Liver (tissue), 9 donors: ENCODE results near the gene EIPR1. TPM values are rescaled to one million over a fixed set of nuclear protein-coding genes. Genes with fewer than 3 reads are reported as not detected.

ENCODE experiments used
- DNase-seq: peaks from one replicate; pipeline ENCODE4 v3.0.0-alpha.2; 2017; ENCODE audit warnings: low spot score
- H3K27ac ChIP-seq, 2 donors: one replicate each; pipeline ENCODE4 v1.7.0; 2013; ENCODE audit warnings: inconsistent platforms in 2 of 2, low read length in 2 of 2, control low read depth in 1 of 2, low read depth in 1 of 2, mild to moderate bottlenecking in 1 of 2
- H3K27me3 ChIP-seq, 4 donors: one replicate each; pipeline versions ENCODE4 v1.6.1 to v1.7.0; 2013; ENCODE audit warnings: low read length in 3 of 4, inconsistent platforms in 1 of 4, mild to moderate bottlenecking in 1 of 4, moderate library complexity in 1 of 4; ENCODE audit not compliant: control insufficient read depth in 4 of 4, insufficient read depth in 4 of 4
- H3K36me3 ChIP-seq, 4 donors: one replicate each; pipeline versions ENCODE4 v1.6.1 to v1.7.0; 2013; ENCODE audit warnings: low read length in 3 of 4, mild to moderate bottlenecking in 3 of 4, low read depth in 1 of 4, moderate library complexity in 1 of 4; ENCODE audit not compliant: control insufficient read depth in 4 of 4, insufficient read depth in 3 of 4
- H3K4me1 ChIP-seq, 4 donors: one replicate each; pipeline versions ENCODE4 v1.6.1 to v1.7.0; 2013; ENCODE audit warnings: low read length in 3 of 4, mild to moderate bottlenecking in 3 of 4, moderate library complexity in 1 of 4; ENCODE audit not compliant: control insufficient read depth in 4 of 4, insufficient read depth in 4 of 4
- H3K4me3 ChIP-seq, 3 donors: one replicate each; pipeline versions ENCODE4 v1.6.1 to v1.7.0; 2013; ENCODE audit warnings: low read length in 3 of 3, control low read depth in 1 of 3, low read depth in 1 of 3, mild to moderate bottlenecking in 1 of 3
- H3K9ac ChIP-seq, 2 donors: one replicate each; pipeline ENCODE4 v1.7.0; 2013; ENCODE audit warnings: low read length in 2 of 2, mild to moderate bottlenecking in 2 of 2, moderate library complexity in 2 of 2, control low read depth in 1 of 2, low read depth in 1 of 2
- H3K9me3 ChIP-seq, 4 donors: one replicate each; pipeline versions ENCODE4 v1.6.1 to v1.7.0; 2013; ENCODE audit warnings: low read length in 3 of 4; ENCODE audit not compliant: control insufficient read depth in 4 of 4
- EGR1 ChIP-seq, 2 donors: IDR thresholded peaks; 2 replicates each; pipeline ENCODE4 v1.6.1; 2016 to 2018; ENCODE audit warnings: antibody characterized with exemption in 2 of 2, low read depth in 2 of 2
- FOXA1 ChIP-seq: IDR thresholded peaks from 2 replicates; pipeline ENCODE4 v1.6.1; 2016; ENCODE audit warnings: antibody characterized with exemption
- FOXA2 ChIP-seq: IDR thresholded peaks from 2 replicates; pipeline ENCODE4 v1.6.1; 2016; ENCODE audit warnings: antibody characterized with exemption
- GABPA ChIP-seq, 2 donors: IDR thresholded peaks in 1 of 2; conservative IDR thresholded peaks in 1 of 2; 2 replicates each; pipeline ENCODE4 v1.6.1; 2016; ENCODE audit warnings: antibody characterized with exemption in 2 of 2, mild to moderate bottlenecking in 1 of 2, moderate library complexity in 1 of 2
- HNF4A ChIP-seq, 2 donors: conservative IDR thresholded peaks; 2 replicates each; pipeline ENCODE4 v1.6.1; 2016; ENCODE audit warnings: antibody characterized with exemption in 2 of 2, mild to moderate bottlenecking in 2 of 2
- HNF4G ChIP-seq: IDR thresholded peaks from 2 replicates; pipeline ENCODE4 v1.6.1; 2016; ENCODE audit warnings: antibody characterized with exemption
- JUND ChIP-seq, 2 donors: IDR thresholded peaks; 2 replicates each; pipeline ENCODE4 v1.6.1; 2016; ENCODE audit warnings: antibody characterized with exemption in 2 of 2
- NR2F2 ChIP-seq: IDR thresholded peaks from 2 replicates; pipeline ENCODE4 v1.6.1; 2016; ENCODE audit warnings: antibody characterized with exemption
- RAD21 ChIP-seq, 2 donors: IDR thresholded peaks; 2 replicates each; pipeline ENCODE4 v1.6.1; 2016; ENCODE audit warnings: antibody characterized with exemption in 2 of 2, mild to moderate bottlenecking in 2 of 2
- RXRA ChIP-seq, 2 donors: IDR thresholded peaks; 2 replicates each; pipeline ENCODE4 v1.6.1; 2017 to 2018; ENCODE audit warnings: antibody characterized with exemption in 2 of 2, mild to moderate bottlenecking in 1 of 2
- SP1 ChIP-seq: IDR thresholded peaks from 2 replicates; pipeline ENCODE4 v1.6.1; 2018; ENCODE audit warnings: antibody characterized with exemption, mild to moderate bottlenecking
- TAF1 ChIP-seq: conservative IDR thresholded peaks from 2 replicates; pipeline ENCODE4 v1.6.1; 2016; ENCODE audit warnings: antibody characterized with exemption, mild to moderate bottlenecking
- YY1 ChIP-seq: IDR thresholded peaks from 2 replicates; pipeline ENCODE4 v1.6.1; 2016; ENCODE audit warnings: antibody characterized with exemption, mild to moderate bottlenecking
- WGBS: extraction: QIAGEN DNeasy Blood & Tissue Kit; methylation state at CpG from one replicate; pipeline ENCODE4 v1.1.7; 2013; 5-methylcytosine and 5-hydroxymethylcytosine counted together
- polyA plus RNA-seq, 2 donors: library from polyadenylated mRNA; stranded (reverse) in 1 of 2; unstranded in 1 of 2; fragments of 200-250 nt in 1 of 2; fragments of >200 nt in 1 of 2; fragmentation: Nextera tagmentation in 1 of 2; extraction: Ambion mirVana in 1 of 2; gene quantifications; one replicate each; pipeline versions ENCODE4 v1.2.1 to v1.2.3, GENCODE V29; 2013 to 2015
- total RNA-seq, 2 donors: library from RNA; depleted of rRNA; stranded (reverse); fragments of >200 nt; gene quantifications; one replicate each; pipeline ENCODE4 v1.2.3, GENCODE V29; 2014
- TF ChIP-seq, protein P1 (sequence below): IDR thresholded peaks from 2 replicates; pipeline ENCODE4 v1.6.1; 2016; ENCODE audit warnings: antibody characterized with exemption
- TF ChIP-seq, protein P2 (sequence below): IDR thresholded peaks from 2 replicates; pipeline ENCODE4 v1.6.1; 2016; ENCODE audit warnings: antibody characterized with exemption
- TF ChIP-seq, protein P3 (sequence below): fragments of 150-350 bp; IDR thresholded peaks from 2 replicates; pipeline ENCODE4 v1.5.1; 2017; ENCODE audit warnings: improper control_type of control experiment, low read depth, low read length; ENCODE audit not compliant: missing input control
- TF ChIP-seq, protein P4 (sequence below): IDR thresholded peaks from 2 replicates; pipeline ENCODE4 v1.6.1; 2016; ENCODE audit warnings: antibody characterized with exemption, mild to moderate bottlenecking
- TF ChIP-seq, protein P5 (sequence below): IDR thresholded peaks from 2 replicates; pipeline ENCODE4 v1.6.1; 2016; ENCODE audit warnings: antibody characterized with exemption
- donor health status: healthy.
- donor health status: healthy.
- donor health status: healthy.
- donor health status: healthy.
- donor health status: healthy.

Gene EIPR1
- total and polyA plus RNA-seq, 4 donors: 7.6 to 12.1 (median 11.4) TPM

DNA sequence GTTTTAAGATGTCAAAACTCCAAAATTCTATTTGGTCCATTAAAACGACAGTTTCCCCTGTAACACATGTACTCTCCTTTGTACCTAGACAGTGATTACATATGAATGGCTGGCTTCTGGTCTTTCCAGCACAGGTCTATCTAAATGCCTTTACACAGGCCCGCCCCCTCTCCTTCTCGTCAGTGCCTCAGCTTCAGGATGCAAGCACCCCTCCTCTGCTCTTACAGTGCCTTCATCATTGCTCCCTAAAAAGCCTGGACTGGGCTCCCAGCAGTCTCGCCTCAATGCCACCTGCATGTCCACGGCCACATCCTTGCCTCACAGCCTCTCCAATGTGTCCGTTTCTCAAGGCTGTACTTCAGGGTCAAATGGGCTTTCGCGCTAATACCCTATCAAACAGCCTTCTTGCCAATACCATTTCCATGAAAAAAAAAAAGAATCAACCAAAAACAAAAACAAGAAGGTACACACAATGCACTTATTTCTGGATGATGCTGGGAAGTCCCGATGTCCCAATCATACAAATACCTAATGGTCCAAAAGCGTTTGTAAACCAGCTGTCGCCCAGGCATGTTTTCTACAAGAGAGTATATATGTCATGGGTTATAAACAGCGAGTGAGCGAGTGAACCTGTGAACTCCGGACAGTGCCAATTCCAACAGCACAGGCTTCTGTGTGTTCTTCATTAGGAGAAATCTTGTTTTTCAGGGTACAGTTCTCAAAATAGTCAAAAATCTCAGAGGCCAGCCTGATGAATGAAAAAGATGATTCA lies 77.2 kb downstream of the EIPR1 start:
- no peak overlapping the region for H3K4me3 ChIP-seq
- WGBS: 89% methylated on average over 14 of the region's 14 CpGs

More for the DNA sequence above, 77.2 kb downstream of the EIPR1 start:
- no peak overlapping the region for H3K9ac ChIP-seq
- H3K4me1 ChIP-seq: peaks cover 5 to 17% (median 12%) of the 10 kb centered on the region in 4 donors
- H3K27me3 ChIP-seq: no peaks in the 10 kb centered on the region
- H3K9me3 ChIP-seq: no peaks in the 10 kb centered on the region
- TF ChIP-seq, protein P1, sequence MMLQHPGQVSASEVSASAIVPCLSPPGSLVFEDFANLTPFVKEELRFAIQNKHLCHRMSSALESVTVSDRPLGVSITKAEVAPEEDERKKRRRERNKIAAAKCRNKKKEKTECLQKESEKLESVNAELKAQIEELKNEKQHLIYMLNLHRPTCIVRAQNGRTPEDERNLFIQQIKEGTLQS: no peak
- TF ChIP-seq, protein P2, sequence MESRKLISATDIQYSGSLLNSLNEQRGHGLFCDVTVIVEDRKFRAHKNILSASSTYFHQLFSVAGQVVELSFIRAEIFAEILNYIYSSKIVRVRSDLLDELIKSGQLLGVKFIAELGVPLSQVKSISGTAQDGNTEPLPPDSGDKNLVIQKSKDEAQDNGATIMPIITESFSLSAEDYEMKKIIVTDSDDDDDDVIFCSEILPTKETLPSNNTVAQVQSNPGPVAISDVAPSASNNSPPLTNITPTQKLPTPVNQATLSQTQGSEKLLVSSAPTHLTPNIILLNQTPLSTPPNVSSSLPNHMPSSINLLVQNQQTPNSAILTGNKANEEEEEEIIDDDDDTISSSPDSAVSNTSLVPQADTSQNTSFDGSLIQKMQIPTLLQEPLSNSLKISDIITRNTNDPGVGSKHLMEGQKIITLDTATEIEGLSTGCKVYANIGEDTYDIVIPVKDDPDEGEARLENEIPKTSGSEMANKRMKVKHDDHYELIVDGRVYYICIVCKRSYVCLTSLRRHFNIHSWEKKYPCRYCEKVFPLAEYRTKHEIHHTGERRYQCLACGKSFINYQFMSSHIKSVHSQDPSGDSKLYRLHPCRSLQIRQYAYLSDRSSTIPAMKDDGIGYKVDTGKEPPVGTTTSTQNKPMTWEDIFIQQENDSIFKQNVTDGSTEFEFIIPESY: no peak
- TF ChIP-seq YY1 (no peak), EGR1 (IDR thresholded peaks at IDR 0.05; ENCODE audit: low read depth in 2 of 2) (no peak), SP1 (no peak), HNF4A (conservative IDR thresholded peaks at IDR 0.05) (no peak), RXRA (IDR thresholded peaks at IDR 0.05) (no peak), FOXA1 (no peak), NR2F2 (no peak), TAF1 (no peak), GABPA (IDR thresholded peaks at IDR 0.05 in 1 of 2, conservative IDR thresholded peaks at IDR 0.05 in 1 of 2) (no peak), FOXA2 (no peak), HNF4G (no peak), RAD21 (IDR thresholded peaks at IDR 0.05) (no peak), JUND (IDR thresholded peaks at IDR 0.05) (no peak)
- TF ChIP-seq, protein P3, sequence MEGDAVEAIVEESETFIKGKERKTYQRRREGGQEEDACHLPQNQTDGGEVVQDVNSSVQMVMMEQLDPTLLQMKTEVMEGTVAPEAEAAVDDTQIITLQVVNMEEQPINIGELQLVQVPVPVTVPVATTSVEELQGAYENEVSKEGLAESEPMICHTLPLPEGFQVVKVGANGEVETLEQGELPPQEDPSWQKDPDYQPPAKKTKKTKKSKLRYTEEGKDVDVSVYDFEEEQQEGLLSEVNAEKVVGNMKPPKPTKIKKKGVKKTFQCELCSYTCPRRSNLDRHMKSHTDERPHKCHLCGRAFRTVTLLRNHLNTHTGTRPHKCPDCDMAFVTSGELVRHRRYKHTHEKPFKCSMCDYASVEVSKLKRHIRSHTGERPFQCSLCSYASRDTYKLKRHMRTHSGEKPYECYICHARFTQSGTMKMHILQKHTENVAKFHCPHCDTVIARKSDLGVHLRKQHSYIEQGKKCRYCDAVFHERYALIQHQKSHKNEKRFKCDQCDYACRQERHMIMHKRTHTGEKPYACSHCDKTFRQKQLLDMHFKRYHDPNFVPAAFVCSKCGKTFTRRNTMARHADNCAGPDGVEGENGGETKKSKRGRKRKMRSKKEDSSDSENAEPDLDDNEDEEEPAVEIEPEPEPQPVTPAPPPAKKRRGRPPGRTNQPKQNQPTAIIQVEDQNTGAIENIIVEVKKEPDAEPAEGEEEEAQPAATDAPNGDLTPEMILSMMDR: no peak
- TF ChIP-seq, protein P4, sequence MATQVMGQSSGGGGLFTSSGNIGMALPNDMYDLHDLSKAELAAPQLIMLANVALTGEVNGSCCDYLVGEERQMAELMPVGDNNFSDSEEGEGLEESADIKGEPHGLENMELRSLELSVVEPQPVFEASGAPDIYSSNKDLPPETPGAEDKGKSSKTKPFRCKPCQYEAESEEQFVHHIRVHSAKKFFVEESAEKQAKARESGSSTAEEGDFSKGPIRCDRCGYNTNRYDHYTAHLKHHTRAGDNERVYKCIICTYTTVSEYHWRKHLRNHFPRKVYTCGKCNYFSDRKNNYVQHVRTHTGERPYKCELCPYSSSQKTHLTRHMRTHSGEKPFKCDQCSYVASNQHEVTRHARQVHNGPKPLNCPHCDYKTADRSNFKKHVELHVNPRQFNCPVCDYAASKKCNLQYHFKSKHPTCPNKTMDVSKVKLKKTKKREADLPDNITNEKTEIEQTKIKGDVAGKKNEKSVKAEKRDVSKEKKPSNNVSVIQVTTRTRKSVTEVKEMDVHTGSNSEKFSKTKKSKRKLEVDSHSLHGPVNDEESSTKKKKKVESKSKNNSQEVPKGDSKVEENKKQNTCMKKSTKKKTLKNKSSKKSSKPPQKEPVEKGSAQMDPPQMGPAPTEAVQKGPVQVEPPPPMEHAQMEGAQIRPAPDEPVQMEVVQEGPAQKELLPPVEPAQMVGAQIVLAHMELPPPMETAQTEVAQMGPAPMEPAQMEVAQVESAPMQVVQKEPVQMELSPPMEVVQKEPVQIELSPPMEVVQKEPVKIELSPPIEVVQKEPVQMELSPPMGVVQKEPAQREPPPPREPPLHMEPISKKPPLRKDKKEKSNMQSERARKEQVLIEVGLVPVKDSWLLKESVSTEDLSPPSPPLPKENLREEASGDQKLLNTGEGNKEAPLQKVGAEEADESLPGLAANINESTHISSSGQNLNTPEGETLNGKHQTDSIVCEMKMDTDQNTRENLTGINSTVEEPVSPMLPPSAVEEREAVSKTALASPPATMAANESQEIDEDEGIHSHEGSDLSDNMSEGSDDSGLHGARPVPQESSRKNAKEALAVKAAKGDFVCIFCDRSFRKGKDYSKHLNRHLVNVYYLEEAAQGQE: no peak
- TF ChIP-seq, protein P5, sequence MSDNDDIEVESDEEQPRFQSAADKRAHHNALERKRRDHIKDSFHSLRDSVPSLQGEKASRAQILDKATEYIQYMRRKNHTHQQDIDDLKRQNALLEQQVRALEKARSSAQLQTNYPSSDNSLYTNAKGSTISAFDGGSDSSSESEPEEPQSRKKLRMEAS: no peak
- H3K36me3 ChIP-seq: peaks cover 0 to 2% (median 0%) of the 10 kb centered on the region in 4 donors
- no peak for DNase-seq
- no peak overlapping the region for H3K27ac ChIP-seq
